ENCODE data around the gene ZNF580. TPM values are rescaled to one million over a fixed set of nuclear protein-coding genes. Genes with fewer than 3 reads are reported as not detected.

The ZNF580 gene
- total RNA-seq, 1 experiment from 2014 or later, result 22.8 TPM

DNA sequence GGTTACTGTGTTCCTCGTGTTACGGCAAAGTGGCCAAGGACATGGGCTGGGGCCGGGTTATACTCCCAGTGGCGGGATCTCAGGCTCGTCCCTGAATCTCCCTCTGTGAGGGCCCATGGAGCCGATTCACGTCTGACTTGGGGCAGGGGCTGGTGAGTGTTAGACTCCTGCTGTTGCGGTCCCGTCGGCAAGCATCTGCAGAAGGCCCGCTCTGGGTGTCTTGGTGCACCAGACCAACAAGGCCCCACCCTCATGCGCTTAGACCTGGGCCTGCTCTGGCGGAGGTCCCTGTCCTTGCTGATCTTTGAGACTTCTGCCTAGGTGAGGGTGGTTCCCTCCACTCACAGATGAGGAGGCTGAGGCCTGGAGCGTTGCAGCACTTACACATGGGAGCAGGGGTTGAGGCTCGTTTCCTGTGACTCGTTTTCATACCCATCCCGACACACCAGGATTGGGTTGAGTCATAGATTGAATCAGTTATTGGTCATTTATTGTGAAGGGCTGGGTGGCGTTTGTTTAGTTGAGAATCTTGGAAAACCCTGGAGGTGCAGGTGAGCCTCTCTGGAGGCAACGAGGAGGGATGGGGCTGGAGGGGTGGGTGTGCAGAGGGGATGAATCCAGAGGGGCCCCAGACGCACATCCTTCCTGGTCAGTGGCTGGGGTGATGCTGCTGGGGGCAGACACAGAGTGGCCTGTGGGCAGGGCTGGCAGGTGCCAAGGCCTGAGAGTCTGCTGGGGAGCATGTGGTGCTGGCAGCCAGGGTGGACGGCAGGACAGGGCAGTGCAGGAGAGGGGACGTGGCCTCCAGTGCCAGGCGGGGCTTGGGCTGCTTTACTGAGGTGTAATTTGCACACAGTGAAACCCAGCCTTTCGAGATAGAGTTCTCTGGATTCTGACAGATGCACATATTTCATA lies 38.8 kb downstream of the ZNF580 start:
- H3K56ac ChIP-seq (ENCODE audit: insufficient read length, low read depth, low read length), result no peak overlapping the region
- no peak overlapping the region for H2AFZ ChIP-seq (ENCODE audit: low read length)
- Mint-ChIP-seq H3K36me3 (ENCODE audit: insufficient read depth in 1 of 3, low read depth in 3 of 3) (peaks cover 16 to 48% (median 40%) of the 10 kb centered on the region in 3 experiments; a peak in 6 of 7 replicates), H3K4me1 (peaks cover 12 to 14% of the 10 kb centered on the region in 2 experiments), H3K4me3 (no peak overlapping the region), H3K27me3 (ENCODE audit: low read depth) (no peaks in the 10 kb centered on the region), H3K27ac (no peak overlapping the region; a peak in 1 of 7 replicates), H3K9me3 (no peaks in the 10 kb centered on the region; a peak in 1 of 5 replicates)
- no peak overlapping the region for H3K9ac ChIP-seq (ENCODE audit: extremely low read depth, insufficient read length, low read length)
- no peak overlapping the region for H2BK15ac ChIP-seq (ENCODE audit: low read depth, low read length)
- H4K20me1 ChIP-seq (ENCODE audit: control insufficient read depth, insufficient read depth, insufficient read length), result no peaks in the 10 kb centered on the region
- peaks cover 6% of the 10 kb centered on the region for H3K23me2 ChIP-seq (ENCODE audit: insufficient read length, low read depth, low read length, poor library complexity, severe bottlenecking)
- no peak overlapping the region for H2AK5ac ChIP-seq (ENCODE audit: insufficient read length, low read length)
- H2BK120ac ChIP-seq (ENCODE audit: low read depth, low read length, poor library complexity, severe bottlenecking), result no peak overlapping the region
- H4K5ac ChIP-seq (ENCODE audit: insufficient read length, low read depth, low read length), result no peak overlapping the region
- no peak overlapping the region for H3K27ac ChIP-seq (ENCODE audit: insufficient read length, low read depth, low read length)
- H3K79me1 ChIP-seq (ENCODE audit: insufficient read depth, low read depth, low read length, poor library complexity, severe bottlenecking), result peaks cover 18% of the 10 kb centered on the region
- no peaks in the 10 kb centered on the region for H3K27me3 ChIP-seq (ENCODE audit: insufficient read depth, low read length)
- H2BK12ac ChIP-seq (ENCODE audit: insufficient read length, low read depth, low read length), result no peak overlapping the region
- H3K4me2 ChIP-seq (ENCODE audit: insufficient read depth, insufficient read length, low read length), result no peak overlapping the region
- H3K18ac ChIP-seq (ENCODE audit: insufficient read length, low read depth, low read length), result no peak overlapping the region
- H3K79me2 ChIP-seq (ENCODE audit: insufficient read depth, low read length), result peaks cover 18% of the 10 kb centered on the region; the same call in 1 of the 2 replicates
- TF ChIP-seq, protein P1, sequence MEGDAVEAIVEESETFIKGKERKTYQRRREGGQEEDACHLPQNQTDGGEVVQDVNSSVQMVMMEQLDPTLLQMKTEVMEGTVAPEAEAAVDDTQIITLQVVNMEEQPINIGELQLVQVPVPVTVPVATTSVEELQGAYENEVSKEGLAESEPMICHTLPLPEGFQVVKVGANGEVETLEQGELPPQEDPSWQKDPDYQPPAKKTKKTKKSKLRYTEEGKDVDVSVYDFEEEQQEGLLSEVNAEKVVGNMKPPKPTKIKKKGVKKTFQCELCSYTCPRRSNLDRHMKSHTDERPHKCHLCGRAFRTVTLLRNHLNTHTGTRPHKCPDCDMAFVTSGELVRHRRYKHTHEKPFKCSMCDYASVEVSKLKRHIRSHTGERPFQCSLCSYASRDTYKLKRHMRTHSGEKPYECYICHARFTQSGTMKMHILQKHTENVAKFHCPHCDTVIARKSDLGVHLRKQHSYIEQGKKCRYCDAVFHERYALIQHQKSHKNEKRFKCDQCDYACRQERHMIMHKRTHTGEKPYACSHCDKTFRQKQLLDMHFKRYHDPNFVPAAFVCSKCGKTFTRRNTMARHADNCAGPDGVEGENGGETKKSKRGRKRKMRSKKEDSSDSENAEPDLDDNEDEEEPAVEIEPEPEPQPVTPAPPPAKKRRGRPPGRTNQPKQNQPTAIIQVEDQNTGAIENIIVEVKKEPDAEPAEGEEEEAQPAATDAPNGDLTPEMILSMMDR (conservative IDR thresholded peaks at IDR 0.05), result no peak
- H4K8ac ChIP-seq (replicated peaks; ENCODE audit: insufficient read length, low read depth, low read length), result no peak overlapping the region
- WGBS (ENCODE audit: extremely low coverage, insufficient read length, low lambda C conversion rate), result no CpG with 5 or more reads among the region's 24 CpGs
- no peak overlapping the region for H2BK5ac ChIP-seq (ENCODE audit: insufficient read length, low read length)
- H3K4me1 ChIP-seq (ENCODE audit: insufficient read depth, low read length), result no peaks in the 10 kb centered on the region
- no peak overlapping the region for H3T11ph ChIP-seq (ENCODE audit: low read length)
- H3K14ac ChIP-seq (ENCODE audit: insufficient read depth, low read length), result no peak overlapping the region
- H2BK20ac ChIP-seq (ENCODE audit: low read depth, low read length, poor library complexity, severe bottlenecking), result no peak overlapping the region
- no peak overlapping the region for H3K23ac ChIP-seq (ENCODE audit: insufficient read length, low read depth, low read length)
- H3K9me3 ChIP-seq (ENCODE audit: control insufficient read depth, low read depth, low read length), result no peaks in the 10 kb centered on the region
- H4K91ac ChIP-seq (ENCODE audit: insufficient read length, low read depth, low read length), result no peak overlapping the region
- no peak overlapping the region for H3K4ac ChIP-seq (ENCODE audit: low read depth, low read length)
- DNase-seq, result no peak
